NCI-H128 (cell line): ENCODE data around the gene LAIR2.

Source experiments
- DNase-seq: peaks from one replicate; lab custom pipeline; 2025; ENCODE audit not compliant: unreplicated experiment; lab: John Stamatoyannopoulos, UW

Gene LAIR2

DNA sequence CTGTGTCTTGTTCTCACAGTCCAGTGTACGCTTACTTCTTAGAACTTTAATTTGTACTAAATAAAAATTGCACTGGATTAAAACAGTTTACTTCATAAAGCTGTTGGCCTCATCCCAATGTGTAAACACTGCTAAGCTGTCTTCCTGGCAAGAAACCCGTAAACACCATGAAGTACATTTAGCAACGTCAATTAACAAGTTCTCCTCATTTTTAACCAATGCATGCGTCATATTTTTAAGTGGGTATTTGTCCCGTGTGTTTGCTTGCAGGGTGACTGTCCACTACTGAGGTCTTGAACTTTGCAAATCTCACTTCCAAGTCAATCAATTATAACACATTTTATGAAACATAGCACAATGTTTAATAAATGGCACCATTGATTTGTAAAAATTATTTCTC lies 28.2 kb downstream of the LAIR2 start:
- no peak for DNase-seq

- DNase-seq = no peak
Observed at GRCh38 chr19:54532528-54532927, 29.9 kb downstream of the LAIR2 start.

DNA sequence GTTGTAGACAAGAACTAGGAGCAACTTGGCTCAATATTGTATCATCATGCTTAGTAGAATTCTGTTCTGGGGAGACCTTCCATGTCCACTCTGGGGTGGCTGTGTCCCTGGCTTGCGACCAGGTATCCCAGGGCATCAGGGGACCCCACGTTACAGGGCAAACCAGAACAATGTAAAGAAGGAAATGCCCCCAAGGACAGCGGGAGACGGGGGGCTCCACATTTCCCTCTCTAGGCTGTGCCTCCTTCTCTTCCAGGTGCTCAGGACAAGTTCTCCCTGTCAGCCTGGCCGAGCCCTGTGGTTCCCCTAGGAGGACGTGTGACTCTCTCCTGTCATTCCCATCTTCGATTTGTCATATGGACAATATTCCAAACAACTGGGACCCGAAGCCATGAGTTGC lies 30.8 kb downstream of the LAIR2 start:
- DNase-seq = no peak

GRCh38 chr19:54534156-54534555 lies 31.5 kb downstream of the LAIR2 start:
- no peak for DNase-seq

DNA sequence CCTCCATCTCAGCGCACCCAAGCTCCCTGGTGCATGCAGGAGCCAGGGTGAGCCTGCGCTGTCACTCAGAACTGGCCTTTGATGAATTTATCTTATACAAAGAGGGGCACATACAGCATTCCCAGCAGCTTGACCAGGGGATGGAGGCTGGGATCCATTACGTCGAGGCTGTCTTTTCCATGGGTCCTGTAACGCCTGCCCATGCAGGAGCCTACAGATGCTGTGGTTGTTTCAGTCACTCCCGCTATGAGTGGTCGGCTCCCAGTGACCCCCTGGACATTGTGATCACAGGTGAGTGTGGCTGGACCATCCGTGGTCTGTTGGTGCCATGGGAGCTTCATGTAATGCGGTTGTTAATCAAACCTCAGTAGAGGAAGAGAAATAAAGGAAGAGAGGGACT lies 33.0 kb downstream of the LAIR2 start:
- no peak for DNase-seq

GRCh38 chr19:54536956-54537355 lies 34.3 kb downstream of the LAIR2 start:
- no peak for DNase-seq

GRCh38 chr19:54541712-54542111 lies 39.1 kb downstream of the LAIR2 start:
- no peak for DNase-seq

DNA sequence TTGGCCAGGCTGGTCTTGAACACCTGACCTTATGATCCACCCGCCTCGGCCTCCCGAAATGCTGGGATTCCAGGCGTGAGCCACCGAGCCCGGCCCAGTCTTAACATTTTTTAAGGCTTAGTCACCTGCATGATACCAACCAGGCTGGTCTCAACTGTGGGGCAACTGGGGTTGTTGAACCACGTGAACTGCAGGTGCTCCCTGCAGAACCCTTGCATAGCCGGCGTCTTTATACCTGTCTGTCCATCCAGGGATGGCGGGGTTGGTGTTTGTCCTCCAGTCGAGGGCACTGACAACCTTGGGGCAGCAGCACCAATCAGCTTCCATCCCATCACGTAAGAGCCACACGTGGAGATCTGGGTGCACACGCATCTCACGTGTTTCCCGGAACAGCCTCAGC lies 46.2 kb downstream of the LAIR2 start:
- DNase-seq = no peak

GRCh38 chr19:54549224-54549623 lies 46.6 kb downstream of the LAIR2 start:
- DNase-seq = no peak

DNA sequence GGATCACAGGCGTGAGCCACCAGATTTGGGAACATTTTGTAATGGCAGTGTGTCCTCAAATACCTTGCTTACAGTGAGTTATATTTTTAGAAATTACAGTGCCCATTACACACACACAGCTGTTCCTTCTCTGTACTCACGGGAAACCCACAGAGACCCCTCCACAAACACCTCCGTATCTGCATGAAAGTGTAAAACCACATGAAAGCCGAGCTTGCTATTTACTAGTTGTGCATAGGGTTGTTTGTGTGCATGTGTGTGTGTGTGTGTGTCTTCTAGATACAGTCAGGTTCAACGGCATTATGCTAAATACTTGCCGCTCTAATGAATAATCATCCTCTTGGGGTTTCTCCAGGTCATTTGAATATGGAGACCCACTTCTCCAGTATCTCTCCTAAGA lies 48.7 kb downstream of the LAIR2 start:
- DNase-seq = no peak

DNA sequence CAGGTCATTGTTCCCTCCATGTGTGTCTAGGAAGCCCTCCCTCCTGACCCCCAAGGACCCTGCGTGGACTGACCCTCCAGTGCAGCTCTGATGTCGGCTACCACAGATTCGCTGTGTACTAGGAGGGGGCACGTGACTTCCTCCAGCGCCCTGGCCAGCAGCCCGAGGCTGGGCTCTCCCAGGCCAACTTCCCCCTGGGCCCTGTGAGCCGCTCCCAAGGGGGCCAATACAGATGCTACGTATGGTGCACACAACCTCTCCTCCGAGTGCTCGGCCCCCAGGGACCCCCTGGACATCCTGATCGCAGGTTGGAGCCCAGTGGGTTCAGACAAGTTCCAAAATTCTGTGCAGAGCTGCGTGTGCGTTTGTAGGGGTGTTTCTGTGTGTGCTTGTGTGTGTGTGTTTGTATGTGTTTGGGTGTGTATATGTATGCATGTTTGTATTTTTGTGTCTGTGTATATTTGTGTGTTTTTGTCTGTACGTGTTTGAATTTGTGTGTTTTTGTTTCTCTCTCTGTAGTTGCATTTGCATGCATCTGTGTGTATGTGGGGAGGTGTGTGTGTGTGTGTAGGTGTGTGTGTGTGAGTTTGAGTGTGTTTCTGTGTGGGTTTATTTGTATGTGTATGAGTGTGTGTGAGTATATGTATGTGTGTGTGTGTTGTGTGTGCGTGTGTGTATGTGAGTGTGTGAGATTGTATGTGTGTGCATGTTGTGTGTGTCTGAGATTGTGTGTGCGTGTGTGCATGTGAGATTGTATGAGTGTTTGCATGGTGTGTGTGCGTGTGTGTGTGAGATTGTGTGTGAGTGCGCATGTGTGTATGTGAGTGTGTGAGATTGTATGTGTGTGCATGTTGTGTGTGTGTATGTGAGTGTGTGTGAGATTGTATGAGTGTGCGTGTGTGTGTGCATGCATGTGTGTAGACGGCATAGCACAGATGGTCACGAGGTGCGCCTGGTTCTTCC lies 49.6 kb downstream of the LAIR2 start:
- no peak for DNase-seq

DNA sequence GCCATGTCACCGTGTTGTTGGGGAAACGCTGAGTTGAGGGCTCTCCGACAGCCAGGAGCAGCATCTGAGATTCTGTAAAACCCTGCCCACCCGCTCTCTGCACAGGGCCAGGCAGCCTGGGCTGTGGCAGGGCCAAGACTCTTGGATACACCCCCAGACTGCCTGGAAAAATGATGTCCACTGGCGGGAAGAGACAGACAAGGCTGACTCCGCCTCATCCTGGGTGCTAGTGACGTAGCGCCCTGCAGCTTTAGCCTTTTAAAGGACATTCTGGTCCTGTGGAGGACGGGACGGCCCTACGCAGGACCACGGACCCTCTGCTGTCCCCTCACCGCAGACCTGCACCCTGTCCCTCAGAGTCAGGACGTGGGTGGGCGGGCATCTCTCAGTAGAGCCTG lies 50.3 kb downstream of the LAIR2 start:
- no peak for DNase-seq

GRCh38 chr19:54554006-54554405 lies 51.4 kb downstream of the LAIR2 start:
- DNase-seq = no peak

DNA sequence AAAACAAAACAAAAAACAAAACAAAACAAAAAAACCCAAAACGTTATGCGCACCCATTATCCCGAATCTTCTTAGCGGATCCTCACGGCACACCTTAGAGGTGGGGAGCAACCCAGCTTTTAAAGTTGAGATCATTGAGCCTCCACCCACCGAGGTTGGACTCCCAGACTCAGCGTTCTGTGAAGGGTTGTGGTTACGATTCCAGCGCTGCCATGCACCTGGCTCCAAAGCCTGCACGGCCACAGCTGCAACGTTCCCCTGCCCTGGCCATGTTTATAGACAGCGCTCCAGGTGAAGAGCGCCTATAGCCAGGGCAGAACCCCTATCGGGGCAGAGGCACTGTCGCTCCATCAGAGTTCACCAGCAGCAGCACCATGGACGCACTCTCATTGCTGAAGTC lies 52.3 kb downstream of the LAIR2 start:
- no peak for DNase-seq

DNA sequence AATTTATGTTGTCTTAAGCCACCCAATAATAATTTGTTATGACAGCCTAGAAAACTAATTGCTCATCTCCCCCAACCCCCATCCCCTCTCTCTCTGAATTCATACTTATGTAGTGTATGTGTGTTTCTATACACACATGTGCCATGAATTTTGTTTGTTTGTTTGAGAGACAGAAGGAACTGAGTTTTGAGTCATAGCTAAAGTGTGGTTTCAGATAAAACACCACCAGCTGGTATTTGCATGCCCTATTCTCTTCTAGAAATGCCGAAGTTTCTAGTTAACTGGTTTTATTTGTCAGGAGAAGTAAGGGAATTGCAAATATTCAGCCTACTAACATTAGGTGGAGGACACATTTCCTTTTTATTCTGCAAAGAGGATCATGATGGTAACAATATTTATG lies 53.6 kb downstream of the LAIR2 start:
- DNase-seq = no peak

DNA sequence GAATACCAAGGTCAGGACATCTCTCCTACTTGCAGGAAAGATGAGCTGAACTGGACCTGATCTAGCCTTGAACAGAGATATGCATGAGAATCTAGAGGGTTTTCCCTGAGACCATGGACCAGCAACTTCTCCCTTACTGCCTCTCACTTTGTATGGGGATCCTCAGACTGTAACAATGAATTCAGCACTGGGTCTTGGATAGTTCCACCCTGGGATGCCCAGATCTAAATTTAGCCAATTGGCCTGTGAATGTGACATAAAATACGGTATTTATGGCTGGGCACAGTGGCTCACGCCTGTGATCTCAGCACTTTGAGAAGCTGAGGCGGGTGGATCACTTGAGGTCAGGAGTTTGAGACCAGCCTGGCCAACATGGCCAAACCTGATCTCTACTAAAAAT lies 55.7 kb downstream of the LAIR2 start:
- no peak for DNase-seq
